Measurements from ENCODE around the gene VAMP2. TPM values are rescaled to one million over a fixed set of nuclear protein-coding genes. Genes with fewer than 3 reads are reported as not detected.

Gene VAMP2, protein sequence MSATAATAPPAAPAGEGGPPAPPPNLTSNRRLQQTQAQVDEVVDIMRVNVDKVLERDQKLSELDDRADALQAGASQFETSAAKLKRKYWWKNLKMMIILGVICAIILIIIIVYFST
- total RNA-seq, result 5.0 TPM in 2 replicates

GRCh38 chr17:8162233-8162996, at the start of gene VAMP2:
Gene VAMP2 (minus strand): TSS chr17:8162948. CDS start chr17:8162879, 69 bp downstream.

GRCh38 chr17:8209907-8210760, 47.4 kb upstream of the VAMP2 start, which contains the start of gene AURKB:
Gene AURKB (minus strand): TSS chr17:8210575. CDS start chr17:8210224, 351 bp downstream.

GRCh38 chr17:8189711-8190477, 27.1 kb upstream of the VAMP2 start, which contains the start of gene BORCS6:
Gene BORCS6 (minus strand): TSS chr17:8190180. CDS start chr17:8190140, 40 bp downstream.

DNA sequence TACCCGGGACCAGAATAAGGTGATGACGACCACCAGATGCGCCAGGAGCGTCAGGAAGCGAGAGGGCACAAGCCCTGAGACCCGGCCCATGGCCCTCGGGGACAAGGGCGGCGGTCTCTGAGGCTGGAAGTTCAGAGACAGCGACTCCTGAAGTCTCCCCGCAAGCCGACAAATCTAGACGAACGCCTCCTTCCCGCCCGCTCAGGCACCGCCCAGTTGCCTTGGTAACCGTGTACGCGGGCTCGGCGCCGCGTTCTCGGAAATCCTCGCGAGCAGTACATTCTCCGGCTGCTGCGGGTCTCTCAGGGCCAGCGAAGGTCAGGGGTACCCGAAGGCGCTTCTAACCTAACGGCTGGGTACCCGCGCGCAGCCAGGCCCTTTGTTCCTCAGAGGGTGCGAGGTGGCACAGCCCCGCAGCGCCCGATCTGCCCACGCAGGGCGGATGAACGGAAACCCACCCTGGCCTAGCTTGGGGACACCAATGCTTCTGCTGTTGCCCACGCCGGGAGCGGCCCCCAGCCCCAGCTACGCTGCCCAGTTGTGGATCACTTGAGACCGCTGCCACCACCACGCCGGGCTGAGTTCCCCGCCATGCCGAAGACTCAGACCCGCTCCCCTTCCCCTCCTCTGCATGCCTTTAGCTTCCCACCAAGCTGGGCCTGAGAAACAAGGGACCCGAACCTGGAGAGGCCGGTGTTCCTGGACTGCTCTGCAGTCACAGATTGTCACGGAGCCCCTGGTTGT, 13.6 kb upstream of the VAMP2 start, which contains the start of gene TMEM107:
Gene TMEM107 (minus strand): TSS at position 184 of the 744 bp plus-strand sequence. CDS start 94 bp downstream, at position 90.

GRCh38 chr17:8152112-8152775, 10.5 kb downstream of the VAMP2 start, which contains the start of gene PER1:
Gene PER1 (minus strand): TSS chr17:8152404. CDS start chr17:8150706, 1,698 bp downstream.

GRCh38 chr17:8123695-8124349, 38.9 kb downstream of the VAMP2 start, which contains the start of gene HES7:
Gene HES7 (minus strand): TSS chr17:8124106. CDS start chr17:8124084, 22 bp downstream.

DNA sequence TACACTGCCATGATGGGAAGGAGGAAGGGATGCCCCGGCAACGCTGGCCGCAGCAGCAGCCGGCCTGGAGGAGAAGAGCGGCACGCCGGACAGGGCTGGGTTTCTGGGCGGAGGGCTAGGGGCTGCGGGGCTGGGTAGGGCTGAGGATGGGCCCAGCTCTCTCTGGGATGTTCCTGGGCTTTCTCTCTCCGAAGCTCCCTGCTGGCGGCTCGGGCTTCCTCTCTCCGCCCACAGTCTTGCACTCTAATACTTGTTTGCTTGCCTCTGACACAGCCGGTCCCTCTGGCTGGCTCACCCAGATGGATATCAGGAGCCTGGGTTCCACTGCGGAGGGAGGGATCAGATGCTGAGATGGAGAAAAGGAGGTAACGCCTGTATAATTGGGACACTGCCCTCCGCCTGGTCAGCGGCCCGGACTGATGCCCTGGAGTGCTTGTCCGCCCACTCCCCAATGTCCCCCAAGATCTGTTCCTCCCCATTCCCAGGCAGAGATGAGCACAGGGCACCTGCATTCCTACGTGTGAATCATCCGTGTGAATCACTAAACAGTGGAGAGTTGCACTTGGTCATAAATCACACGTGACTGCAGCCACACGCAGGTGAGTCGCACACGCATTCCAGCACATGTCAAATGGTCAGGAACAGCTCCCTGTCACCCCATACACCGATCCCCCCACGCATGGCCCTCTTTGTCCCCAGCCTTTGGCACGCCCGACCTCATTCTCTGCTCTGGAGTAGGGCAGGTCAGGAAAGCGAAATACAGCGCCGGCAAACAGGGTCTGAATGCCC, 44.6 kb downstream of the VAMP2 start, which contains the start of gene ALOXE3:
Gene ALOXE3 (minus strand): TSS at position 535 of the 789 bp plus-strand sequence. CDS start 524 bp downstream, at position 11.

Other genes with a start within 250 kb of the VAMP2 start
- gene RNF227, start 246.7 kb downstream of the VAMP2 start, total RNA-seq, result 1.1 and 6.2 TPM in 2 replicates
- gene KCNAB3, start 233.1 kb downstream of the VAMP2 start, total RNA-seq, result 1.9 TPM in 1 of 2 replicates, not detected in the other
- 47.0 and 68.7 TPM in 2 replicates for gene TRAPPC1, start 231.0 kb downstream of the VAMP2 start, total RNA-seq
- 19.3 and 37.2 TPM in 2 replicates for gene CNTROB, start 230.7 kb downstream of the VAMP2 start, total RNA-seq
- not detected in 2 replicates for gene GUCY2D, start 160.3 kb downstream of the VAMP2 start, total RNA-seq
- under 0.01 TPM in 1 of 2 replicates, not detected in the other for gene ALOX15B, start 123.9 kb downstream of the VAMP2 start, total RNA-seq
- not detected in 2 replicates for gene ALOX12B, start 75.2 kb downstream of the VAMP2 start, total RNA-seq
- under 0.01 TPM in 1 of 2 replicates, not detected in the other for gene ALOXE3, start 44.4 kb downstream of the VAMP2 start, total RNA-seq
- under 0.01 TPM in 1 of 2 replicates, not detected in the other for gene HES7, start 38.8 kb downstream of the VAMP2 start, total RNA-seq
- 6.2 and 14.2 TPM in 2 replicates for gene PER1, start 10.5 kb downstream of the VAMP2 start, total RNA-seq
- gene TMEM107, start 13.4 kb upstream of the VAMP2 start, total RNA-seq, result 7.7 and 23.8 TPM in 2 replicates
- gene BORCS6, start 27.2 kb upstream of the VAMP2 start, total RNA-seq, result 7.6 and 11.6 TPM in 2 replicates
- gene AURKB, start 47.6 kb upstream of the VAMP2 start, total RNA-seq, result 2.6 and 67.6 TPM in 2 replicates
- 6.3 and 9.4 TPM in 2 replicates for gene CTC1, start 85.1 kb upstream of the VAMP2 start, total RNA-seq
- 16.4 and 74.0 TPM in 2 replicates for gene PFAS, start 86.3 kb upstream of the VAMP2 start, total RNA-seq
- gene RANGRF, start 125.7 kb upstream of the VAMP2 start, total RNA-seq, result 7.4 and 16.9 TPM in 2 replicates
- gene SLC25A35, start 132.5 kb upstream of the VAMP2 start, total RNA-seq, result 0.66 and 1.4 TPM in 2 replicates
- gene ARHGEF15, start 147.3 kb upstream of the VAMP2 start, total RNA-seq, result not detected in 2 replicates
- gene ODF4, start 176.9 kb upstream of the VAMP2 start, total RNA-seq, result not detected in 2 replicates
- 1,554 and 3,672 TPM in 2 replicates for gene RPL26, start 220.2 kb upstream of the VAMP2 start, total RNA-seq
- gene RNF222, start 234.9 kb upstream of the VAMP2 start, total RNA-seq, result not detected in 2 replicates